GM18870 (cell line): ENCODE data around the gene SLC41A1.

Experiments used
- ATAC-seq: cut with Tn5 transposase; IDR thresholded peaks from one replicate; pipeline ENCODE4 v1.9.1; 2021; ENCODE audit warnings: moderate library complexity; ENCODE audit not compliant: unreplicated experiment

Gene SLC41A1

GRCh38 chr1:205763980-205764379 lies 49.0 kb downstream of the SLC41A1 start:
- no peak for ATAC-seq

GRCh38 chr1:205760606-205761005 lies 52.4 kb downstream of the SLC41A1 start:
- ATAC-seq, result no peak

GRCh38 chr1:205756552-205756951 lies 56.4 kb downstream of the SLC41A1 start:
- ATAC-seq, result no peak

GRCh38 chr1:205754857-205755256 lies 58.1 kb downstream of the SLC41A1 start:
- no peak for ATAC-seq

GRCh38 chr1:205751036-205751651 lies 61.9 kb downstream of the SLC41A1 start:
- ATAC-seq, result no peak

- peak; percentile 89 for ATAC-seq
Observed at GRCh38 chr1:205750138-205751035, 62.6 kb downstream of the SLC41A1 start, which contains the start of gene NUCKS1. TSS of gene NUCKS1 (minus strand) at chr1:205750182. CDS start at chr1:205749973, 209 bp downstream.

GRCh38 chr1:205749234-205750137 lies 63.5 kb downstream of the SLC41A1 start:
- ATAC-seq, result peak; percentile 40

GRCh38 chr1:205748403-205749233 lies 64.4 kb downstream of the SLC41A1 start:
- peak; percentile 6 for ATAC-seq

- ATAC-seq, result no peak
Observed at GRCh38 chr1:205746757-205747412, 66.1 kb downstream of the SLC41A1 start.

GRCh38 chr1:205744403-205744802 lies 68.6 kb downstream of the SLC41A1 start:
- ATAC-seq, result no peak

- no peak for ATAC-seq
Observed at GRCh38 chr1:205743977-205744376, 69.0 kb downstream of the SLC41A1 start.

GRCh38 chr1:205741681-205742080 lies 71.3 kb downstream of the SLC41A1 start:
- no peak for ATAC-seq

GRCh38 chr1:205739348-205740160 lies 73.4 kb downstream of the SLC41A1 start:
- ATAC-seq, result no peak
